Stimulated activated CD8-positive, alpha-beta memory T cell treated with anti-CD3 and anti-CD28 coated beads, Interleukin-12 subunit alpha, Interleukin-12 subunit beta, amount 100 ng/mL, for 1 hour (primary cell): ENCODE measurements around the gene IMMT.
"Not testable (repeated sequence)": the region's sequence is repeated elsewhere in the genome, so short reads cannot be mapped to it uniquely, and the experiment has no call there.

Experiments used
- DNase-seq: peaks from one replicate; pipeline ENCODE4 v3.0.0-alpha.2; 2020; ENCODE audit warnings: low read depth

IMMT gene

GRCh38 chr2:86195055-86195807 is at the start of gene IMMT:
IMMT (minus strand) TSS chr2:86195462; CDS start chr2:86195382, 80 bp downstream.
- DNase-seq, result peak; percentile 91

- DNase-seq, result not testable (repeated sequence)
Observed at GRCh38 chr2:86244781-86245180, 49.5 kb upstream of the IMMT start.

- no peak for DNase-seq
Observed at GRCh38 chr2:86243950-86244733, 48.9 kb upstream of the IMMT start.

GRCh38 chr2:86243272-86243671 is 48.0 kb upstream of the IMMT start:
- no peak for DNase-seq

DNA sequence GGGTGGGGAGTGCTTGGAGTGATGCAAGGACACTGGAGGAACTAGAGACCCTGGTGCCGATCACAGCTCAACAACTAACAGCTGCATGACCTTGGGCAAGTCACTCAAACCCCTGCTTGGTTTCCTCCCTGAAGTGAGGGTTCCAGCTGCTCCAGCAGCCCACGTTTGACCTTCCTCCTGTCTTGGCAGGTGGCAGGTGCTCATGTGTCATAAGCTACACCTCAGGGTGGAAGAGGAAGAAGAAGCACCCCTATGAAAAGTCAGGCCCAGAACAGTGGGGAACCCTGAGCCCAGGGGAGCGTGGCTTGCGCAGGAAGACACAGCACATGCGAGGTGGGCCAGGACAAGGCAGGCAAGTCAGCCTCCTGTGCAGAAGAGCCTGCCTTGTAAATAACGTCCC is 46.3 kb upstream of the IMMT start:
- no peak for DNase-seq

DNA sequence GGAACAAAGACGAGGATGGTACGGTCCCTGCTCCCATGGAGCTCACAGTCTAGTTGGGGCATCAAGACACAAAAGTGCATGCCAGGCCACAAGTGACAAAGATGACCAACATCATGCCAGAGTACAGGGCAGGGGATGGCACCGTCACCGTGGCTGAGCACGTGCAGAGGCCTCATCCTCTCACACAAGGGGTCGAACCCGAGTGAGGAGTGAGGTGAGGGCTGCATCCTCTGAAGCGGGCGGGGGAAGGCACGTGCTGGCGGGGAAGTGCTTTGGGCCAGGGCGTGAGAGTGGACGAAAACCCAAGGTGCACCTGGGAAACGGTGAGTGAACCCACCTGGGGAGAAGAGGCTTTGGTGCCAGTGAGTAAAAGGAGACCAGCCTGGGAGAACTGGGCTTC is 45.0 kb upstream of the IMMT start:
- no peak for DNase-seq

DNA sequence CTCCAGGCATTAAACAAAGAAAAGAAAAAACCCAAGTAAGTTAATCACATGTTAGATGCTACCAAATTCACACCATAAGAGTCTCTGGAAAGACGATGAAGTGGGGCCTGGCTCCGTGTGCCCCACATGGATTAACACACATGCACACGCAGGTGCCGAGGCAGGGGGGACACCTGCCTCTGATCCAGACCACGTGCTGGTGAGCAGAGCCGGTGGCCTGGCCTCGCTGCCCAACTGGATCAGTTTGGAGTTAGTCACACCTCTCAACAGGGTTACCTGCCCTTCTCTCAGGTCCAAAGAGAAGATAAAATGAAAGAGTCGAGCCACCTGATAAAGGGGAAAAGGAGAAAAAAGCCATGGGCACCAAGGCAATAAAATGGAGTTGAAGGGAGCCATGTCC is 44.5 kb upstream of the IMMT start:
- no peak for DNase-seq

GRCh38 chr2:86239326-86239725 is 44.1 kb upstream of the IMMT start:
- no peak for DNase-seq

- DNase-seq, result peak; percentile 10
Observed at GRCh38 chr2:86238354-86238753, 43.1 kb upstream of the IMMT start.

GRCh38 chr2:86237172-86237571 is 41.9 kb upstream of the IMMT start:
- no peak for DNase-seq

DNA sequence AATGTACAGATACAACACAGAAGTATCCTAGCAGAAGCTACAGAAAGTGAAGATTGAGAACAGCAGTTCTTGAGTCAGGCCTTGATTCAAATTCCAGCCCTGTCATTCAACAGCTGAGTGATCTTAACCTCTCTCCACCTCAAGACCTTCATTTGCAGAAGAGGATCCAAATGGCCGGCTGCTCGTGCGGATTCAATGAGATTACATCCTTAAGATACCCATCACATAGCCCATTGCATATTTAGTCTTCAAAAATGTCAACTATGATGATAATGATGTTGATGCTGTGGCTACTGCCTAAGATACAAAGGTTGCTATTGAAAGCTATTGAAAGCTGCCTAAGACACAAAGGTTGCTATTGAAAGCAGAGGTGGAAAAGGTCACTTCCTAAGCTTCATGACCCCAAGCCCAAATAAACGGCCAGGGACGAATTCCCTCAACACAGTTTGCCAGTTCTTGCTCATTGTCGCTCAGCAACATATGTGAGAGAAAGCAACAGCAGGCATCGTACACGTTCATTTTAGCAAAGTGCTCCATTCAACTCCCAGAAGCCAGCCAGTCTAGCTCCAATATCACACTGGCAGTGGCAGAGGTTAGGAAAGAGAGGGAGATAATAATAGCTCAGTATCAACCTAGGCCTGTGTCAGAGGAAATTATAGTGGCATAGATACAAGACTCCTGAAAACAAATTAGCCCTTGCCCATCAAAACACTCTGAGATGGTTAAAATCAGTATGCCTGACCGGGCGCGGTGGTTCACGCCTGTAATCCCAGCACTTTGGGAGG is 40.1 kb upstream of the IMMT start:
- no peak for DNase-seq

DNA sequence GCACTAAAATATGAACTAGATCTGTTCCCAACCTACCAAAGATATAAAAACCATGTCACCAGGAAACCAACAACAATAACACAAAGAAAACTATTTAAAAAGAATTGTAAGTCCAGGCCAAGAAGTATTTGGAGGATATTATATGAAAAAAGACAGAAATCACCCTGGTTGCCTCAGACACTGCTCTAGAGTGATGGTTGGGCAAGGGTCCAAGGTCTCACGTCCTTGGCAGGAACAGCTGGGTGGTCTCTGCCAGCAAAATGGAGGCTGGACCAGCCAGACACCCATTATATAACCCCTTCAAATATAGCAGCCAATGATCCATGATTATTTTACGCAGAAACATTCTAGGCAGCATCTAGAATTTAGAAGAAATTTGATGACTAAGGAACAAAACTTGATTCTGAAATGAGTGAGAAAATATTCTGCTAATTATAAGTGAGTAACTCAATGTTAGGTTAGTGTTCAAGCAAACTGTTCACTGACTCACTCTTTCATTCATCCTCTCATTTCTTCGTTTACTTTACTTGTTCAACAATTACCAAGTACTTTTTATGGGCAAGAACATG is 39.4 kb upstream of the IMMT start:
- no peak for DNase-seq

- DNase-seq, result no peak
Observed at GRCh38 chr2:86233436-86233835, 38.2 kb upstream of the IMMT start.

DNA sequence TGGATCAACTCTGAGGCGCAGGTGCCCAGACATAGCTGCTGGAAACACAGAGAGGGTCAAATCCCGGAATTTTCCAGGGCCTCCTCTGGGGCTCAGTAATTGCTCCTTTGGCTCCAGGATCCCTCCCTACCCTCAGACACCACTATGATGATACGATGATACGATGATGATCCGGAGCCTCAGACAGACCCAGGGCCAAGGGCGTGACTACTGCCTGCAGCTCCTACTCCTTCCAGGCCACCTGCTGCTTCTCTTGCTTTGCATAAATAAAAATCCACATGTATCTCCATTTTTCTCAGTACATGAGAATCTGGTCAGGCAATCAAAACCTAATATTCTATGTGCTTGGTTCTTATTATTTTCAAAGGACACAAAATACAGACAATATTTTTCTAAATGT is 37.6 kb upstream of the IMMT start:
- no peak for DNase-seq

- no peak for DNase-seq
Observed at GRCh38 chr2:86232373-86232784, 37.1 kb upstream of the IMMT start.

GRCh38 chr2:86231680-86232372 is 36.6 kb upstream of the IMMT start:
- no peak for DNase-seq

GRCh38 chr2:86230961-86231360 is 35.7 kb upstream of the IMMT start:
- no peak for DNase-seq

GRCh38 chr2:86229221-86229620 is 34.0 kb upstream of the IMMT start:
- no peak for DNase-seq

- DNase-seq, result not testable (repeated sequence)
Observed at GRCh38 chr2:86228574-86228973, 33.3 kb upstream of the IMMT start.

- no peak for DNase-seq
Observed at GRCh38 chr2:86227685-86228084, 32.4 kb upstream of the IMMT start.

- no peak for DNase-seq
Observed at GRCh38 chr2:86226636-86227520, 31.6 kb upstream of the IMMT start.
